ENCODE results near the gene KIF22.
A peak's percentile ranks its signal among the peaks of the same experiment; 100 is the strongest.

DNA sequence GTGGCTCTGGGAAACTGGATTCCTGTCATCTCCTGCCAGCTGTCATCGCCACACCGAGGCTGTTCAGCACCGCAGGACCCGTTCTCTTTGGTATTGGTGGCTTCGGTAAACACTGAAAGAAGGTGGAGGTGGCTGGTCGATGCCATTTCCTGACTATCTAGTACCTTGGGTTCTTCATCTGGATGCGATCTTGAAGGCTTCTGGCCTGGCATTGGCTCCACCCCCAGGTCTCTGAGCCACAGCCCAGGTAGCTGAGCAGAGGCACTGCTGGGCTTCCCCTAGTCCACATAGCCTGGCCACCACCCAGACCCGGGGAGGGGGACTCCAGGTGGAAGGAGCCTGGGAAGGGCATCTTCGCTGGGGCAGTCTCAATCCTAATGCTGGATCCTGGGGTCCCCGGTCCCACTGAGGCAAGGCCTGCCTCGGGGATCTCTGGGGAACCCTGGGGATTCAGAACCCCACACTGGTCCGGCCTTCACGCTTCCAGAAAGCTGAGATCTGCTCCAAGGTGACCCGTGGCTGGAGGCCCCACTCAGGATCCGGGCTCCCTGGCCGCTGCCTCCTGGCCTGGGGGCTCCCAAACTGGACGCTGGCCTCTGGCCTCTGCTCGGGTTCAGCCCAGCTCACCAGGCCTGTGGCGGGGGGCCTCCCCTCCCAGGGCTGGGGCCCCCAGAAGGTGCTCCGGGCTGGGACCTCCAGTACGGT lies 46.6 kb upstream of the KIF22 start:
- TF ChIP-seq POLR2AphosphoS5 (IDR thresholded peaks at IDR 0.05): peak; percentile 68
- TF ChIP-seq, protein P1, sequence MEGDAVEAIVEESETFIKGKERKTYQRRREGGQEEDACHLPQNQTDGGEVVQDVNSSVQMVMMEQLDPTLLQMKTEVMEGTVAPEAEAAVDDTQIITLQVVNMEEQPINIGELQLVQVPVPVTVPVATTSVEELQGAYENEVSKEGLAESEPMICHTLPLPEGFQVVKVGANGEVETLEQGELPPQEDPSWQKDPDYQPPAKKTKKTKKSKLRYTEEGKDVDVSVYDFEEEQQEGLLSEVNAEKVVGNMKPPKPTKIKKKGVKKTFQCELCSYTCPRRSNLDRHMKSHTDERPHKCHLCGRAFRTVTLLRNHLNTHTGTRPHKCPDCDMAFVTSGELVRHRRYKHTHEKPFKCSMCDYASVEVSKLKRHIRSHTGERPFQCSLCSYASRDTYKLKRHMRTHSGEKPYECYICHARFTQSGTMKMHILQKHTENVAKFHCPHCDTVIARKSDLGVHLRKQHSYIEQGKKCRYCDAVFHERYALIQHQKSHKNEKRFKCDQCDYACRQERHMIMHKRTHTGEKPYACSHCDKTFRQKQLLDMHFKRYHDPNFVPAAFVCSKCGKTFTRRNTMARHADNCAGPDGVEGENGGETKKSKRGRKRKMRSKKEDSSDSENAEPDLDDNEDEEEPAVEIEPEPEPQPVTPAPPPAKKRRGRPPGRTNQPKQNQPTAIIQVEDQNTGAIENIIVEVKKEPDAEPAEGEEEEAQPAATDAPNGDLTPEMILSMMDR (IDR thresholded peaks at IDR 0.05): no peak

Data from prostate gland (tissue), 2 donors.